Naive B cell (primary cell): ENCODE measurements around the gene CHAD. TPM values are rescaled to one million over a fixed set of nuclear protein-coding genes. Genes with fewer than 3 reads are reported as not detected.

Experiments used
- ATAC-seq, 2 donors: fragments of 150-1000 bp; cut with Tn5 transposase; 2 replicates each; pipeline ENCODE4 v1.10.0; 2021; ENCODE audit warnings: low read depth in 2 of 2, mild to moderate bottlenecking in 2 of 2, moderate library complexity in 2 of 2
- DNase-seq: peaks from one replicate; pipeline ENCODE4 v3.0.0; 2022
- H3K27ac Mint-ChIP-seq, 6 donors: one replicate each; pipeline ENCODE4 v1.8.0; 2020 to 2022; ENCODE audit warnings: mild to moderate bottlenecking in 6 of 6, mixed read lengths in 6 of 6, moderate library complexity in 5 of 6, inconsistent platforms in 2 of 6
- H3K27me3 Mint-ChIP-seq, 3 donors: one replicate each; pipeline ENCODE4 v1.8.0; 2021 to 2022; ENCODE audit warnings: mixed read lengths in 3 of 3, mild to moderate bottlenecking in 1 of 3
- H3K36me3 Mint-ChIP-seq, 2 donors: one replicate each; pipeline ENCODE4 v1.8.0; 2020 to 2022; ENCODE audit warnings: mixed read lengths in 2 of 2, inconsistent platforms in 1 of 2, mild to moderate bottlenecking in 1 of 2
- H3K4me1 Mint-ChIP-seq, 3 donors: one replicate each; pipeline ENCODE4 v1.8.0; 2020 to 2022; ENCODE audit warnings: mixed read lengths in 3 of 3, inconsistent platforms in 1 of 3, mild to moderate bottlenecking in 1 of 3, moderate library complexity in 1 of 3
- H3K4me3 Mint-ChIP-seq, 8 donors: one replicate each; pipeline ENCODE4 v1.8.0; 2020 to 2022; ENCODE audit warnings: mild to moderate bottlenecking in 8 of 8, mixed read lengths in 8 of 8, moderate library complexity in 8 of 8, inconsistent platforms in 2 of 8
- H3K9me3 Mint-ChIP-seq, 7 donors: one replicate each; pipeline ENCODE4 v1.8.0; 2020 to 2022; ENCODE audit warnings: mixed read lengths in 7 of 7, mild to moderate bottlenecking in 5 of 7, inconsistent platforms in 2 of 7, moderate library complexity in 1 of 7
- polyA plus RNA-seq, 6 donors: library from polyadenylated mRNA; unstranded; fragments of 300-500 nt; fragmentation: Illumina TruSeq; gene quantifications; one replicate each; pipeline ENCODE4 v1.2.3, GENCODE V29; 2021; ENCODE audit warnings: low read depth in 6 of 6

CHAD gene
- polyA plus RNA-seq, 6 donors from 2014 or later = 0.14 to 0.24 (median 0.16) TPM; not detected in 3

GRCh38 chr17:50484386-50485155, 15.9 kb upstream of the CHAD start:
- DNase-seq (no peak), ATAC-seq (no peak)
- peaks cover 8 to 17% (median 9%) of the 10 kb centered on the region in 3 donors for H3K4me1 Mint-ChIP-seq
- H3K27me3 Mint-ChIP-seq = no peaks in the 10 kb centered on the region
- H3K36me3 Mint-ChIP-seq = peaks cover 0 to 9% of the 10 kb centered on the region in 2 donors
- H3K27ac Mint-ChIP-seq = peak overlapping the region in 3 of 6 donors; percentile 19 to 44 (median 41)
- H3K4me3 Mint-ChIP-seq = no peak overlapping the region
- no peaks in the 10 kb centered on the region for H3K9me3 Mint-ChIP-seq

GRCh38 chr17:50483266-50483665, 14.6 kb upstream of the CHAD start:
- no peak for DNase-seq
- Mint-ChIP-seq H3K9me3 (no peaks in the 10 kb centered on the region), H3K4me3 (no peak overlapping the region), H3K27ac (peak overlapping the region in 1 of 6 donors; percentile 56), H3K4me1 (peaks cover 13 to 23% (median 14%) of the 10 kb centered on the region in 3 donors), H3K27me3 (no peaks in the 10 kb centered on the region), H3K36me3 (peaks cover 0 to 9% of the 10 kb centered on the region in 2 donors)
- ATAC-seq = no peak

DNA sequence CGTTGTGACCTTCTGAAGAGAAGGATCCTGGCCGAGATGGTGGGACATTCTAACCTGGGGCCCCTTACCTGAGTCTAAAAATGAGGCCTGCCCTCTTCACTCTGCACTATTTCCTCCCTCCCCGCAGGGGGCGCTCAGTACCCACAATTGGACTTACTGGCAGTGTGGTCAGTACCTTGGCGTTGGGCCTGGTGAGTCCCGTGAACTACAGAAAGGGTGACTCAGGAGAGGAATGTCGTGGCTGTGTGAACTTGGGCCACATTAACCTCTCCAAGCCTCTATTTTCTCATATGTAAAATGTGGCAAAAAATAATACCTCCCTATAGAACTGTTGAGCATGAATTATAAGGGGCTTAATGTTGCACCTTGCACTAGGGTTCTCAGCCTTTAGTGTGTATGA, 13.8 kb upstream of the CHAD start:
- Mint-ChIP-seq H3K4me1 (peaks cover 18 to 26% (median 18%) of the 10 kb centered on the region in 3 donors), H3K9me3 (no peaks in the 10 kb centered on the region), H3K27me3 (no peaks in the 10 kb centered on the region), H3K36me3 (peaks cover 0 to 9% of the 10 kb centered on the region in 2 donors), H3K27ac (peak overlapping the region in 1 of 6 donors; percentile 85), H3K4me3 (peak overlapping the region in 1 of 8 donors; percentile 49)
- ATAC-seq = no peak
- DNase-seq = peak; percentile 56

- Mint-ChIP-seq H3K27me3 (no peaks in the 10 kb centered on the region), H3K4me1 (peaks cover 18 to 26% (median 18%) of the 10 kb centered on the region in 3 donors), H3K27ac (no peak overlapping the region), H3K36me3 (peaks cover 0 to 9% of the 10 kb centered on the region in 2 donors), H3K9me3 (no peaks in the 10 kb centered on the region), H3K4me3 (peak overlapping the region in 2 of 8 donors; percentile 0 to 49)
- DNase-seq (no peak), ATAC-seq (no peak)
Measured at GRCh38 chr17:50482110-50482509, 13.4 kb upstream of the CHAD start.

- no peak for ATAC-seq
- Mint-ChIP-seq H3K4me1 (peaks cover 18 to 26% (median 18%) of the 10 kb centered on the region in 3 donors), H3K36me3 (peaks cover 0 to 9% of the 10 kb centered on the region in 2 donors), H3K4me3 (no peak overlapping the region), H3K9me3 (no peaks in the 10 kb centered on the region), H3K27me3 (peaks cover 0 to 1% (median 0%) of the 10 kb centered on the region in 3 donors), H3K27ac (no peak overlapping the region)
- no peak for DNase-seq
Measured at GRCh38 chr17:50481648-50482047, 13.0 kb upstream of the CHAD start.

DNA sequence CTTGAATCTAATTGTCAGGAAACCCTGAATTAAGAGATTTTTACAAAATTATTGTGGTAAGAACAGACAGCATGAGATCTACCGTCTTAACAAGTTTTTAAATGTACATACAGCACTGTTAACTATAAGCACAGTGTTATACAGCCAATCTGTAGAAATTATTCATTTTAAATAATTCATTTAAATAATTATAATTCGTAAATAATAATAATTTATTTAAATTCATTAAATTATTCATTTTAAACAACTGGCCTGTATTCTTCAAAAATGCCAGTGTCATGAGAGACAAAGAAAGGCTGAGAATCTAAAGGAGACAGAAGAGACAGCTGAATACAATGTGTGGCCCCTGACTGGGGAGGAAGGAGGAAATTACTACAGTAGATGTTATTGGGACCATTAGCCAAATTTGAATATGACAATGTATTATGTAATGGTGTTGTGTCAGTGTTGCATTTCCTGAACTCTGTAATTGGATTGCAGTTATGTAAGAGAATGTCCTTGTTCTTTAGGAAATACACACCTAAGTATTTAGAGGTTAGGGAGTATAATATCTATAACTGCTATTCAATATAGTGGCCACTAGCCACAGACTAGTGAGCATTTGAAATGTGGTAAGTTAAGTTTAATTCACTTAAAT, 12.3 kb upstream of the CHAD start:
- Mint-ChIP-seq H3K27me3 (peaks cover 0 to 7% (median 4%) of the 10 kb centered on the region in 3 donors), H3K4me3 (peak overlapping the region in 3 of 8 donors; percentile 48 to 92 (median 89)), H3K27ac (no peak overlapping the region), H3K4me1 (peaks cover 18 to 26% (median 21%) of the 10 kb centered on the region in 3 donors), H3K36me3 (peaks cover 0 to 9% of the 10 kb centered on the region in 2 donors), H3K9me3 (no peaks in the 10 kb centered on the region)
- DNase-seq (no peak), ATAC-seq (no peak)

DNA sequence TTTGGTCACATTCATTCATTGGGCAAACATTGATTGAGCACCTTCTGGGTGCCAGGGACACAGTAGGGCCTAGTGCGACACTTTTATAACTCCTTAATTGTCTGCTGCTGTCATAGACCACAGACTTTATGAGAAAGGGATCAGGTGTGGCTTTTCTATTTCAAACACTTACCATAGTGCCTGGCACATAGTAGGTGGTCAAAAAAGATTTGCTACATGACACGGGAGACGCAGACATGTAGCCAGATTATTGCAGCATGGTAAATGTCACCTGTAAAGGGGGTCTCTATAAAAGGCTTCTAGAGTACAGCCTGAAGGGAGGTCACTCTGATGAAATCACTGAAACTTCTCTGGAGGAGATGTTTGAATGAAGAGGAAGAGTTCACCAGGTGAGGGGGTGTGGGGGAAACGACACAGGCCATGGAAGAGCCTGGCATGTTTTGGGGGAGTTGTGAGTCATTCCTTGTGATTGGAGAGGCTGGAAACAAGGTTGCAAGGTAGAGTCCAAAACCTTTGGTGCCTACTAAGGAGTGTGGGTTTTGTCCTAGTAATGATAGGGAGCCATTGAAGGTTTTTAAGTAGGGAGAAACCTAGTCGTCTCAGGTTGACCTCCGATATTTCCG, 11.6 kb upstream of the CHAD start:
- H3K27ac Mint-ChIP-seq = peak overlapping the region in 2 of 6 donors; percentile 61 to 93
- no peak for DNase-seq

DNA sequence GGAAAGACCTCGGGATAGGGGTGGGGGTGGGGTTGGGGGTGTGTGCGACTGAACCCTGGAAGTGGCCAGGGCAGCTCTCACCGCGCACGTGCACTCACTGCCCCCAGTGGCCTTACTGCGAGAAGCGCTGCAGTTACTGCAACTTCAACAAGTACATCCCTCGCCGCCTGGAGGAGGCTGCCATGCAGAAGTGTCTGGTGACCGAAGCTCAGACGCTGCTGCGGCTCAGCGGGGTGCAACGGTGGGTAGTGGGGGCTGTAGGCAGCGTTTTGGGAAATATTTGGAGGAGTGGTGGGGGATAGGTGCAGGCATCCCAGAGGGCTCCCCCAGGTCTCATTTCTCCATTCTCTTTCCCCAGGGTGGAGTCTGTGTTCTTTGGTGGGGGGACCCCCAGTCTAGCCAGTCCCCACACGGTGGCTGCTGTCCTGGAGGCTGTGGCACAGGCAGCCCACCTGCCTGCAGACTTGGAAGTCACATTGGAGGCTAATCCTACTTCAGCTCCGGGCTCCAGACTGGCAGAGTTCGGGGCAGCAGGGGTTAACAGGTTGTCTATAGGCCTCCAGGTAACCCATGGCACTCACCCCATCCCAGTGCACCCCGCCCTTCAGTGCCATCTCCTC, 11.0 kb upstream of the CHAD start:
- peak; percentile 54 for DNase-seq
- Mint-ChIP-seq H3K4me1 (peaks cover 18 to 26% (median 21%) of the 10 kb centered on the region in 3 donors), H3K36me3 (peaks cover 0 to 9% of the 10 kb centered on the region in 2 donors), H3K27me3 (peaks cover 0 to 7% (median 4%) of the 10 kb centered on the region in 3 donors), H3K4me3 (peak overlapping the region; percentile 72 to 95 (median 90)), H3K27ac (peak overlapping the region; percentile 57 to 93 (median 82)), H3K9me3 (no peaks in the 10 kb centered on the region)
- ATAC-seq = peak; percentile 44 to 45

More for the DNA sequence above, 11.6 kb upstream of the CHAD start:
- Mint-ChIP-seq H3K27me3 (peaks cover 0 to 7% (median 4%) of the 10 kb centered on the region in 3 donors), H3K9me3 (no peaks in the 10 kb centered on the region), H3K4me1 (peaks cover 18 to 26% (median 21%) of the 10 kb centered on the region in 3 donors), H3K36me3 (peaks cover 0 to 9% of the 10 kb centered on the region in 2 donors), H3K4me3 (peak overlapping the region in 7 of 8 donors; percentile 52 to 95 (median 90))
- no peak for ATAC-seq

- H3K4me1 Mint-ChIP-seq = peaks cover 18 to 26% (median 21%) of the 10 kb centered on the region in 3 donors
- ATAC-seq = peak; percentile 92 to 93
- DNase-seq = peak; percentile 90
- peak within 1 kb of the TSS; percentile 83 to 98 (median 92) for H3K27ac Mint-ChIP-seq
- H3K9me3 Mint-ChIP-seq = no peaks in the 10 kb centered on the region
- peaks cover 0 to 7% (median 4%) of the 10 kb centered on the region in 3 donors for H3K27me3 Mint-ChIP-seq
- H3K36me3 Mint-ChIP-seq = peaks cover 0 to under 1% of the 10 kb centered on the region in 2 donors
- peak within 1 kb of the TSS; percentile 72 to 95 (median 90) for H3K4me3 Mint-ChIP-seq
Measured at GRCh38 chr17:50478391-50479381, 10.0 kb upstream of the CHAD start, which contains the start of gene RSAD1. RSAD1 (plus strand) TSS chr17:50478860; CDS start chr17:50478885, 25 bp downstream.

- H3K4me1 Mint-ChIP-seq = peaks cover 18 to 26% (median 21%) of the 10 kb centered on the region in 3 donors
- peak overlapping the region in 5 of 6 donors; percentile 83 to 98 (median 92) for H3K27ac Mint-ChIP-seq
- H3K4me3 Mint-ChIP-seq = peak overlapping the region; percentile 72 to 92 (median 86)
- no peaks in the 10 kb centered on the region for H3K9me3 Mint-ChIP-seq
- no peaks in the 10 kb centered on the region for H3K36me3 Mint-ChIP-seq
- H3K27me3 Mint-ChIP-seq = peaks cover 0 to 7% (median 4%) of the 10 kb centered on the region in 3 donors
- ATAC-seq (no peak), DNase-seq (no peak)
Measured at GRCh38 chr17:50477976-50478375, 9.3 kb upstream of the CHAD start.

GRCh38 chr17:50476545-50477315, 8.1 kb upstream of the CHAD start:
- no peak for DNase-seq
- peaks cover 17 to 21% (median 18%) of the 10 kb centered on the region in 3 donors for H3K4me1 Mint-ChIP-seq
- peak overlapping the region in 4 of 8 donors; percentile 15 to 42 (median 28) for H3K4me3 Mint-ChIP-seq

More at GRCh38 chr17:50476545-50477315, 8.1 kb upstream of the CHAD start:
- no peak for ATAC-seq
- Mint-ChIP-seq H3K27me3 (peaks cover 0 to 7% (median 4%) of the 10 kb centered on the region in 3 donors), H3K36me3 (peaks cover 0 to 7% of the 10 kb centered on the region in 2 donors), H3K27ac (peak overlapping the region in 3 of 6 donors; percentile 14 to 65 (median 47)), H3K9me3 (no peaks in the 10 kb centered on the region)
